Pancreas (tissue), 10 donors: Measurements from ENCODE around the gene IL6R. TPM values are rescaled to one million over a fixed set of nuclear protein-coding genes. Genes with fewer than 3 reads are reported as not detected.
A peak's percentile ranks its signal among the peaks of the same experiment; 100 is the strongest.
"Not testable (repeated sequence)": the region's sequence is repeated elsewhere in the genome, so short reads cannot be mapped to it uniquely, and the experiment has no call there.

Experiments used
- ATAC-seq, 4 donors: fragments of 200-7000 bp; cut with Tn5 transposase; one replicate each; pipeline versions ENCODE4 v1.8.0 to v1.9.1; 2020; ENCODE audit warnings: mild to moderate bottlenecking in 4 of 4, moderate library complexity in 4 of 4
- DNase-seq, 6 donors: peaks; one replicate each; pipeline ENCODE4 v3.0.0-alpha.2; 2020
- FAIRE-seq: peaks from 2 replicates; lab custom pipeline; 2012; peaks lifted over from hg19 to GRCh38; lab: Jason Lieb, UNC
- H3K27ac ChIP-seq, 4 donors: fragments of 200-600 bp; sonication (generic); 1 replicate in 3 of 4; 2 replicates in 1 of 4; pipeline versions ENCODE4 v1.5.0 to v1.8.0; 2020
- H3K27me3 ChIP-seq, 4 donors: fragments of 200-600 bp; one replicate each; pipeline ENCODE4 v1.8.0; 2021
- H3K36me3 ChIP-seq, 3 donors: fragments of 200-600 bp; sonication (generic) in 1 of 3; one replicate each; pipeline versions ENCODE4 v1.5.0 to v1.8.0; 2020 to 2021
- H3K4me1 ChIP-seq, 3 donors: fragments of 200-600 bp; one replicate each; pipeline ENCODE4 v1.8.0; 2021
- H3K4me3 ChIP-seq, 4 donors: fragments of 200-600 bp; sonication (generic) in 2 of 4; one replicate each; pipeline versions ENCODE4 v1.5.0 to v1.8.0; 2020 to 2021
- H3K9me3 ChIP-seq, 4 donors: fragments of 200-600 bp; one replicate each; pipeline ENCODE4 v1.8.0; 2021
- WGBS, 2 donors: extraction: QIAGEN DNeasy Blood & Tissue Kit; methylation state at CpG; one replicate each; pipeline ENCODE4 v1.1.7; 2013; 5-methylcytosine and 5-hydroxymethylcytosine counted together
- intact Hi-C, 3 donors: fragments of 100-400 bp; cut with DNase I; formaldehyde crosslinking; loops; one replicate each; pipeline versions ENCODE4 v1.11.1 to v1.14.2; 2022
- polyA plus RNA-seq, 2 donors: library from polyadenylated mRNA; stranded (reverse); fragments of 200-250 nt; gene quantifications; one replicate each; pipeline ENCODE4 v1.2.3, GENCODE V29; 2013
- total RNA-seq, 6 donors: library from RNA; stranded (reverse); fragmentation: NEBNext Ultra II Directional in 4 of 6; extraction: Animal tissue kit (Norgen Biotek cat#: 25700) in 4 of 6; gene quantifications; one replicate each; pipeline versions ENCODE4 v1.2.1 to v1.2.4, GENCODE V29; 2021 to 2023
- TF ChIP-seq, protein P1 (sequence below), 4 donors: fragments of 200-600 bp; sonication (generic) in 3 of 4; IDR thresholded peaks; one replicate each; pipeline versions ENCODE4 v1.5.0 to v1.8.0; 2021; ENCODE audit warnings: antibody characterized with exemption in 4 of 4
- donor health status: healthy with polysubstance abuse.
- donor health status: DM: no; HTN: no; CAD: no; lungs with moderate emphysema.
- donor health status: DM: no; HTN: no; CAD: no.
- donor health status: control.
- donor health status: control.
- donor health status: Bipolar disorder and iron deficiency.
- donor health status: DM: yes; HTN: yes; CAD: no.
- donor health status: DM: no; HTN: no; CAD: no.
- donor health status: DM: no; HTN: no; CAD: no.
- donor health status: DM: yes; HTN: yes; CAD: no.

Gene IL6R
- total and polyA plus RNA-seq, 8 donors: 2.2 to 12.9 (median 7.1) TPM

DNA sequence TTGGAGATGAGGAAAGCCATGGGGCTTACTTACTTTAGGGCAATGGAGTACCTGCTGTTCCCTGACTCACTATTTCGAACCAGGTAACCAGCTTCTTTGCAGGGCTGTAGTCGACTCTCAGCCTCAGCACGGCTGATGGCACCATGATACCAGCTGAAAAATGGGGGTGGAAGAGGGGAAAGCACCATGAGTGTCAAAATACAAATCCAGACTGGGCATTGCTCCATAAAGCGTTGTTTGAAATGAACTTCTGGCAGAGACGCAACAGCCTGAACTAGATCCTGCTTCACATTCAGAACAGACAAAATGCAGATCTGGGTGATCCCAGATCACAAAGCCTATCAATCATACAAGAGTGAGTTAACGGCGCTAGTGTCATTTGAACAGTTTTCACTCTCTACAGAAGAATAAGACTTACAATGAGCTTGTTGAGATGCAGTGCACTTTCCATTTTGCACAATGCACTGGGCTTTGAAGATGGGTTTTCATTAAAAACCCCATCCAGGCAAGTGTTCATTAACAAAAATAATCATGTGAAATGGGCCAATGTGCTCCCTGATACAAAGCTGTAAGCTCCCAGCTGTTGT is 80.9 kb downstream of the IL6R start:
- WGBS, 2 donors: 60 to 67% methylated on average over 7 of the region's 7 CpGs
- no peaks in the 10 kb centered on the region for H3K4me1 ChIP-seq
- no peaks in the 10 kb centered on the region for H3K9me3 ChIP-seq
- TF ChIP-seq, protein P1, sequence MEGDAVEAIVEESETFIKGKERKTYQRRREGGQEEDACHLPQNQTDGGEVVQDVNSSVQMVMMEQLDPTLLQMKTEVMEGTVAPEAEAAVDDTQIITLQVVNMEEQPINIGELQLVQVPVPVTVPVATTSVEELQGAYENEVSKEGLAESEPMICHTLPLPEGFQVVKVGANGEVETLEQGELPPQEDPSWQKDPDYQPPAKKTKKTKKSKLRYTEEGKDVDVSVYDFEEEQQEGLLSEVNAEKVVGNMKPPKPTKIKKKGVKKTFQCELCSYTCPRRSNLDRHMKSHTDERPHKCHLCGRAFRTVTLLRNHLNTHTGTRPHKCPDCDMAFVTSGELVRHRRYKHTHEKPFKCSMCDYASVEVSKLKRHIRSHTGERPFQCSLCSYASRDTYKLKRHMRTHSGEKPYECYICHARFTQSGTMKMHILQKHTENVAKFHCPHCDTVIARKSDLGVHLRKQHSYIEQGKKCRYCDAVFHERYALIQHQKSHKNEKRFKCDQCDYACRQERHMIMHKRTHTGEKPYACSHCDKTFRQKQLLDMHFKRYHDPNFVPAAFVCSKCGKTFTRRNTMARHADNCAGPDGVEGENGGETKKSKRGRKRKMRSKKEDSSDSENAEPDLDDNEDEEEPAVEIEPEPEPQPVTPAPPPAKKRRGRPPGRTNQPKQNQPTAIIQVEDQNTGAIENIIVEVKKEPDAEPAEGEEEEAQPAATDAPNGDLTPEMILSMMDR (IDR thresholded peaks at IDR 0.05): no peak
- no peak overlapping the region for H3K4me3 ChIP-seq
- FAIRE-seq: no peak
- DNase-seq: no peak
- H3K27ac ChIP-seq: no peak overlapping the region
- no peak for ATAC-seq
- intact Hi-C loops: no loop called here
- H3K27me3 ChIP-seq: no peaks in the 10 kb centered on the region
- H3K36me3 ChIP-seq: no peaks in the 10 kb centered on the region

DNA sequence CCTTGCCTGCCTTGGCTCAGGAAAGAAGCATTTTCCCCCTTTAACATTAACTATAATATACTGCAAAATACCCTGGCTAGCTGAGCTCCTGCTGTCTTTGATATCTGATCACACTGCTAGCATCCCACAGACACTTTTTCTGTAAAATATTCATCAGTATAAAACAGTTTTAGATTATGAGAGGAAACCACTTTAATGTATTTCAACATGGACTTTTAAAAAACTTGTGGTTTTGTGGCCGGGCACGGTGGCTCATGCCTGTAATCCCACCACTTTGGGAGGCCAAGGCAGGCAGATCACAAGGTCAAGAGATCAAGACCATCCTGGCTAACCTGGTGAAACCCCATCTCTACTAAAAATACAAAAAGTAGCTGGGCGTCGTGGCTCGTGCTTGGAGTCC is 81.6 kb downstream of the IL6R start:
- intact Hi-C loops: not testable (repeated sequence)

DNA sequence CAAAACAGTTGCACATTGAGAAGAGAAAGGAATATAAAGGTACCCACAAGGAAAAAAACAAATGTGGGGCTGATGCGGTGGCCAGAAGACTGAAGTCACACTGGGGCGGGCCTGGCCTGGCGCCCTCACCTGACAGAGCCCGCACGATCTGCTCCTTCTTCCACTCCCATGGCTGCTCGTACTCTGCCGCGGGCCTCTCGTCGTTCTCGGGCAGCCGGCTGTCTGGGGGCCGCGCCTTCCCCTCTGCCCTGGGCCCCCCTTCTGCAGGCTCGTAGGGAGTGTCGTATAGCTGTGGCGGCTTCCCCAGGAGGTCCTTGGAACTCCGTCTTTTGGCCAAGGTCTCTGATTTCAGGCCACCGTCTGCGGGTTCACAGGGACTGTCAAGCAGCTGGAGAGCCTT is 83.8 kb downstream of the IL6R start:
- intact Hi-C loops: no loop called here
- TF ChIP-seq, protein P1 (IDR thresholded peaks at IDR 0.05): no peak
- Histone ChIP-seq H3K36me3 (no peaks in the 10 kb centered on the region), H3K4me3 (no peak overlapping the region), H3K27me3 (no peaks in the 10 kb centered on the region), H3K27ac (no peak overlapping the region), H3K4me1 (no peaks in the 10 kb centered on the region), H3K9me3 (no peaks in the 10 kb centered on the region)
- ATAC-seq (no peak), FAIRE-seq (no peak), DNase-seq (no peak)
- WGBS, 2 donors: 58 to 66% methylated on average over 20 of the region's 20 CpGs

More for the DNA sequence above, 81.6 kb downstream of the IL6R start:
- not testable (repeated sequence) for H3K36me3 ChIP-seq, H3K27ac ChIP-seq, H3K4me3 ChIP-seq, H3K9me3 ChIP-seq, H3K27me3 ChIP-seq, DNase-seq, FAIRE-seq, H3K4me1 ChIP-seq, ATAC-seq
- WGBS, 2 donors: 65 to 71% methylated on average over 5 of the region's 5 CpGs

DNA sequence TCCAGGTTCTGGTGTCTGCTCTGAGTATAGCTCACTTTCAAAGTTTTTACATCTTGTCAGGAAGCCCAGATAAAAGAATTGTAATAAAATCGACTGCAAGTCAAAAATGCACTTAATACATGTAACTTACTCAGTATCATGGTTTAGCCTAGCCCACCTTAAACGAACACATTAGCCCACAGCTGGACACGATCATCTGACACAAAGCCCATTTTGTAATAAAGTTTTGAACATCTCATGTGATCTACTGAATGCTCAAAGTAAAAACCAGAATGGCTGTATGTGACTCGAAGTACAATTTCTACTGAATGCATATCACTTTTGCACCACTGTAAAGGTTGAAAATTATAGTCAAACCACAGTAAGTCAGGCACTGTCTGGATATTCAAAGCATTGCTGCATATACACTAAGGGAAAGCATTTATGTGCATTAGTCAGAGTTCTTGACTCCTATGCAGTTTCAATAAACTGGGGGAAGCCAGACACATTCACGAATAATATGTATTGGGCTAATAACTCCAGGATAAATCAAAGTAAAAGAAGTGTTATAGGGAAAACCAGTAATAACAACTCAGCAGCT is 84.6 kb downstream of the IL6R start:
- H3K36me3 ChIP-seq: no peaks in the 10 kb centered on the region
- TF ChIP-seq, protein P1 (IDR thresholded peaks at IDR 0.05): no peak
- no peak for FAIRE-seq
- no peaks in the 10 kb centered on the region for H3K4me1 ChIP-seq
- no peak overlapping the region for H3K27ac ChIP-seq
- H3K9me3 ChIP-seq: no peaks in the 10 kb centered on the region
- H3K4me3 ChIP-seq: no peak overlapping the region
- intact Hi-C loops: no loop called here
- 59 to 66% methylated on average over 5 of the region's 5 CpGs for WGBS, 2 donors
- no peak for DNase-seq
- no peak for ATAC-seq
- H3K27me3 ChIP-seq: no peaks in the 10 kb centered on the region

DNA sequence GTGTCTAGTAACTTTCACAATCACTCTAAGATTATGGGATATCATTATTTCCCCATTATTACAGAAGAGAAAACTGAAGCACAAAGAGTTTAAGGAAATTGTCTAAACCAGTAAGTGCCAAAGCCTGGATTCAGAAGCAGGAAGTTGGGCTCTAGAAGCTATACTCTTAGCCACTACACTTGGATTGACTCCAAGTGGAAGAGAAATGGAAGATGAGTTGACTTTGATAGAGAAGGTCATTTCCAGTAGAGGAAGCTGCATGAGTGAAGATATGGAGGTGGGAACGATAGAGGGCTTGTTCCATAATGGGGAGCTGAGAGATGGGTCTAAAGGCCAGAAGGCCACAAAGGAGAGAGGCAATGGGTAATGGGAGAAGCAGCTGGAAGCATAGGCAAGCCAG is 85.2 kb downstream of the IL6R start:
- Histone ChIP-seq H3K4me1 (no peaks in the 10 kb centered on the region), H3K4me3 (no peak overlapping the region), H3K27ac (no peak overlapping the region), H3K9me3 (no peaks in the 10 kb centered on the region), H3K36me3 (no peaks in the 10 kb centered on the region), H3K27me3 (no peaks in the 10 kb centered on the region)
- 59 to 68% methylated on average over 1 of the region's 1 CpG for WGBS, 2 donors
- peak in 1 of 4 donors; percentile 18 for ATAC-seq
- no peak for FAIRE-seq
- TF ChIP-seq, protein P1 (IDR thresholded peaks at IDR 0.05): no peak
- intact Hi-C loops: no loop called here
- no peak for DNase-seq
